B cell (primary cell): ENCODE data around the gene FTO.

Source experiments
- EZH2 ChIP-seq: IDR thresholded peaks from 2 replicates; pipeline ENCODE4 v1.6.1; 2012; ENCODE audit warnings: borderline replicate concordance, low read depth, mild to moderate bottlenecking, moderate library complexity, low read length; ENCODE audit not compliant: insufficient read depth, poor library complexity, severe bottlenecking
- TF ChIP-seq, protein P1 (sequence below): fragments of 200-600 bp; IDR thresholded peaks from one replicate; pipeline ENCODE4 v1.8.0; 2022; ENCODE audit warnings: antibody characterized with exemption, mild to moderate bottlenecking

DNA sequence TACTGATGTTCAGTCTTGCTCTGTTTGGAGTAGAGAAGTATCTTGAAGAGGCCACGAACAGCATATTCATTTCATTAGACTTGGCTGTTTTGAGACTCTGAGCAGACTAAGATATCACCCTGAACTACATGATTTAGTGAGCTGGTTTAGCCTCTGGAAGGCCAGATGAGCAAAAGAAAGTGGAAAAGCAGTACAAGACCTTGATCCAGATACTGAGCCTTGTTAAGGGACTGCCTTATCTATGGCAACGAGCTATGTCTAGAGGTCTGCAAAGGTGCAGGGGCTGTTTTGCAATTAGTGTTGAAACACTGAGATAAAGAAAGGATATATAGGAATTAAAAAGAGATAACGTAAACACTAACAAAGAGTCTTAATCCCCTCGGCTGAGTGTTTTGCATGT lies 351.2 kb downstream of the FTO start:
- TF ChIP-seq, protein P1, sequence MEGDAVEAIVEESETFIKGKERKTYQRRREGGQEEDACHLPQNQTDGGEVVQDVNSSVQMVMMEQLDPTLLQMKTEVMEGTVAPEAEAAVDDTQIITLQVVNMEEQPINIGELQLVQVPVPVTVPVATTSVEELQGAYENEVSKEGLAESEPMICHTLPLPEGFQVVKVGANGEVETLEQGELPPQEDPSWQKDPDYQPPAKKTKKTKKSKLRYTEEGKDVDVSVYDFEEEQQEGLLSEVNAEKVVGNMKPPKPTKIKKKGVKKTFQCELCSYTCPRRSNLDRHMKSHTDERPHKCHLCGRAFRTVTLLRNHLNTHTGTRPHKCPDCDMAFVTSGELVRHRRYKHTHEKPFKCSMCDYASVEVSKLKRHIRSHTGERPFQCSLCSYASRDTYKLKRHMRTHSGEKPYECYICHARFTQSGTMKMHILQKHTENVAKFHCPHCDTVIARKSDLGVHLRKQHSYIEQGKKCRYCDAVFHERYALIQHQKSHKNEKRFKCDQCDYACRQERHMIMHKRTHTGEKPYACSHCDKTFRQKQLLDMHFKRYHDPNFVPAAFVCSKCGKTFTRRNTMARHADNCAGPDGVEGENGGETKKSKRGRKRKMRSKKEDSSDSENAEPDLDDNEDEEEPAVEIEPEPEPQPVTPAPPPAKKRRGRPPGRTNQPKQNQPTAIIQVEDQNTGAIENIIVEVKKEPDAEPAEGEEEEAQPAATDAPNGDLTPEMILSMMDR: no peak
- TF ChIP-seq EZH2: no peak
